ENCODE data around the gene GNRH2. TPM values are rescaled to one million over a fixed set of nuclear protein-coding genes. Genes with fewer than 3 reads are reported as not detected.
A peak's percentile ranks its signal among the peaks of the same experiment; 100 is the strongest.

GNRH2 gene
- total RNA-seq, 4 donors from 2014 or later = 0.83 TPM; not detected in 2

DNA sequence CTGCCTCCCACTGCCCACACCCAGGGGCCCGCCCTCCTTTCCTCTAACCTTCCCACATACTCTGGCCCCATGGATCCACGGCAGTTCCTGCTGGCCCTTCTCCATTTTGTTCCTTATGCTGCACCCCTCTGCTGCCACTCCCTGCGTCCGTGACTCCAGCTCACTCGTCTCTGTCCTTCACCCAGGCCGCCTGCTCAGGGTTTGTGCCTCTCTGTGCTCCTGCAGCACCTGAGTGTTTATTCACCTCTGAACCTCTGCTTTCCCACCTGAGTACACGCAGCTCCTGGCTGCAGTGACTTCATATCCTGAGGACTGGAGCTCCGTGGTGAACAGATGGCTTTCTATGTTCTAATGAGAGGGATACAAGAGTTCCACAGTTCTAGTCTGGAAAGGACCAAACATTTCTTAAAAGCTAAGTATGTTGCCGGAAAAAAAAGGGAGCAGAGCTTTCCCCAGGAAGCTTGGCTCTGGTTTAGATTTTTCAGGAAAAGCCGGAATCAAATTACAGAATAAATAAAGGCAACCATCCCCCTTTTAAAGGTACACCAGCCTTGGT lies 1.5 kb upstream of the GNRH2 start:
- Histone ChIP-seq H3K4me3 (no peak overlapping the region), H3K4me1 (peaks cover 17% of the 10 kb centered on the region), H3K27ac (peak overlapping the region; percentile 42), H3K27me3 (no peaks in the 10 kb centered on the region), H3K36me3 (peaks cover 38% of the 10 kb centered on the region), H3K9me3 (no peaks in the 10 kb centered on the region)
- 36% methylated on average over 10 of the region's 10 CpGs for WGBS
- no peak for DNase-seq (ENCODE audit: low spot score in 2 of 2)
- TF ChIP-seq POLR2AphosphoS5 (IDR thresholded peaks at IDR 0.05) = no peak
- TF ChIP-seq, protein P1, sequence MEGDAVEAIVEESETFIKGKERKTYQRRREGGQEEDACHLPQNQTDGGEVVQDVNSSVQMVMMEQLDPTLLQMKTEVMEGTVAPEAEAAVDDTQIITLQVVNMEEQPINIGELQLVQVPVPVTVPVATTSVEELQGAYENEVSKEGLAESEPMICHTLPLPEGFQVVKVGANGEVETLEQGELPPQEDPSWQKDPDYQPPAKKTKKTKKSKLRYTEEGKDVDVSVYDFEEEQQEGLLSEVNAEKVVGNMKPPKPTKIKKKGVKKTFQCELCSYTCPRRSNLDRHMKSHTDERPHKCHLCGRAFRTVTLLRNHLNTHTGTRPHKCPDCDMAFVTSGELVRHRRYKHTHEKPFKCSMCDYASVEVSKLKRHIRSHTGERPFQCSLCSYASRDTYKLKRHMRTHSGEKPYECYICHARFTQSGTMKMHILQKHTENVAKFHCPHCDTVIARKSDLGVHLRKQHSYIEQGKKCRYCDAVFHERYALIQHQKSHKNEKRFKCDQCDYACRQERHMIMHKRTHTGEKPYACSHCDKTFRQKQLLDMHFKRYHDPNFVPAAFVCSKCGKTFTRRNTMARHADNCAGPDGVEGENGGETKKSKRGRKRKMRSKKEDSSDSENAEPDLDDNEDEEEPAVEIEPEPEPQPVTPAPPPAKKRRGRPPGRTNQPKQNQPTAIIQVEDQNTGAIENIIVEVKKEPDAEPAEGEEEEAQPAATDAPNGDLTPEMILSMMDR (IDR thresholded peaks at IDR 0.05) = no peak
- TF ChIP-seq EP300 (IDR thresholded peaks at IDR 0.05) = no peak
- TF ChIP-seq POLR2A (IDR thresholded peaks at IDR 0.05) = no peak

- H3K27ac ChIP-seq = no peak overlapping the region
These were observed 797 bp upstream of the GNRH2 start for GRCh38 chr20:3042625-3043024.

GRCh38 chr20:3044336-3044965 lies 1.0 kb downstream of the GNRH2 start:
- no peak for TF ChIP-seq POLR2AphosphoS5 (IDR thresholded peaks at IDR 0.05)
- TF ChIP-seq, protein P1 (IDR thresholded peaks at IDR 0.05) = no peak
- TF ChIP-seq POLR2A (IDR thresholded peaks at IDR 0.05) = no peak
- TF ChIP-seq EP300 (IDR thresholded peaks at IDR 0.05) = no peak
- no peaks in the 10 kb centered on the region for H3K27me3 ChIP-seq
- 81% methylated on average over 4 of the region's 8 CpGs for WGBS
- peaks cover 24% of the 10 kb centered on the region for H3K4me1 ChIP-seq
- H3K9me3 ChIP-seq = no peaks in the 10 kb centered on the region
- H3K27ac ChIP-seq = no peak overlapping the region
- H3K36me3 ChIP-seq = peaks cover 31% of the 10 kb centered on the region
- H3K4me3 ChIP-seq = no peak overlapping the region
- no peak for DNase-seq (ENCODE audit: low spot score in 2 of 2)

More at GRCh38 chr20:3042625-3043024, 797 bp upstream of the GNRH2 start:
- H3K4me3 ChIP-seq = no peak overlapping the region
- H3K4me1 ChIP-seq = peaks cover 24% of the 10 kb centered on the region
- WGBS = 69% methylated on average over 3 of the region's 5 CpGs
- H3K36me3 ChIP-seq = peaks cover 31% of the 10 kb centered on the region
- H3K9me3 ChIP-seq = no peaks in the 10 kb centered on the region
- TF ChIP-seq POLR2A (IDR thresholded peaks at IDR 0.05) (no peak), EP300 (IDR thresholded peaks at IDR 0.05) (no peak), POLR2AphosphoS5 (IDR thresholded peaks at IDR 0.05) (no peak)
- TF ChIP-seq, protein P1 (IDR thresholded peaks at IDR 0.05) = no peak
- DNase-seq (ENCODE audit: low spot score in 2 of 2) = no peak
- H3K27me3 ChIP-seq = no peaks in the 10 kb centered on the region

DNA sequence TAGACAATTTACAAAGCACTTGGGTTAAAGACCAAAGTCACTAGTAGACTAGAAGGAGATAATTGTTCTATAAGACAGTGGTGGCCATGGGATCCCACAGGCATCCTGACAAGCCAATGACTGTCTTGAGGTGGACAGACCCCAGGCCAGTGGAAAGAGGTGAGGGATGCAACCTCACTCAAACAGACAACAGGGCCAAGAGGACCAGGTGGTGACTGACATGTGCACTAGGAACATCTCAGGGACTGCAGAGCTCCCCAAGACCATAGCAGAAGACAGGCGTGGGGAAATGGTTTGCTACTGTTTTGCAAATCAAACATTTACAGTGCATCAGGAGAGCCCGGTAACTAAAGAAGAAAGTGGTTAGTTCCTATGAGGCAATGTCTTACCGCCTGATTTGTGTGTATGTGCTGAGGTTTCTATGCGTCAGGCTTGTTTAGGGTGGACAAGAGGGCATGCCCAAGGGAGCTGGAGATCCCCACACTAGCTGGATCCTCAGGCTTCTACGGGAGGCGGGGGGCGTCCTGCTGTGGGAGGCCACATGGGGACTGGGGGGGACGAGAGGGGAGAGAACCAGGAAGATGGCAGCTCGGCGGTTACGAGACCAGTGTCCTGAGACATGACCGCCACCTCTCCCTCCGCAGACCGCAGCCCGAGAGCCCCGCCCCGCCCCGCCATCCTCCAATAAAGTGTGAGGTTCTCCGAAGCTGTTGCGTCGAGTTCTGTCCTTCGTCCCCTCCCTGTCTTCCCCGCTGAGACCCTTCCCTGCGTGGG lies 1.8 kb downstream of the GNRH2 start:
- TF ChIP-seq, protein P1 (IDR thresholded peaks at IDR 0.05) = no peak
- TF ChIP-seq POLR2A (IDR thresholded peaks at IDR 0.05) (no peak), POLR2AphosphoS5 (IDR thresholded peaks at IDR 0.05) (no peak), EP300 (IDR thresholded peaks at IDR 0.05) (no peak)
- peak overlapping the region; percentile 60 for H3K4me3 ChIP-seq
- peak overlapping the region; percentile 83 for H3K27ac ChIP-seq
- no peaks in the 10 kb centered on the region for H3K9me3 ChIP-seq
- 5% methylated on average over 10 of the region's 24 CpGs for WGBS
- no peaks in the 10 kb centered on the region for H3K27me3 ChIP-seq
- H3K36me3 ChIP-seq = peaks cover 31% of the 10 kb centered on the region
- peak; percentile 90 to 94 for DNase-seq (ENCODE audit: low spot score in 2 of 2)
- H3K4me1 ChIP-seq = peaks cover 24% of the 10 kb centered on the region
